GM10248 (cell line): ENCODE data around the gene DNASE1.

Experiments used
- CTCF ChIA-PET: fragments of 300-600 bp; sonication (Branson Sonifier 250); formaldehyde crosslinking; extraction: SDS; loops from one replicate; lab custom pipeline; 2021; ENCODE audit warnings: antibody characterized with exemption; lab: Yijun Ruan, JAX
- POLR2A ChIA-PET: fragments of 350-650 bp; sonication (Branson Sonifier 250); formaldehyde crosslinking; extraction: SDS; loops from one replicate; lab custom pipeline; 2020; ENCODE audit warnings: antibody characterized with exemption; lab: Yijun Ruan, JAX
- DNase-seq: peaks from one replicate; pipeline ENCODE4 v3.0.0; 2012; ENCODE audit errors: extremely low spot score
- TF ChIP-seq, protein P1 (sequence below): IDR thresholded peaks from 2 replicates; pipeline ENCODE4 v1.5.1; 2012; ENCODE audit warnings: mild to moderate bottlenecking, low read depth; ENCODE audit errors: extremely low read depth, missing control alignments, control extremely low read depth

The DNASE1 gene

DNA sequence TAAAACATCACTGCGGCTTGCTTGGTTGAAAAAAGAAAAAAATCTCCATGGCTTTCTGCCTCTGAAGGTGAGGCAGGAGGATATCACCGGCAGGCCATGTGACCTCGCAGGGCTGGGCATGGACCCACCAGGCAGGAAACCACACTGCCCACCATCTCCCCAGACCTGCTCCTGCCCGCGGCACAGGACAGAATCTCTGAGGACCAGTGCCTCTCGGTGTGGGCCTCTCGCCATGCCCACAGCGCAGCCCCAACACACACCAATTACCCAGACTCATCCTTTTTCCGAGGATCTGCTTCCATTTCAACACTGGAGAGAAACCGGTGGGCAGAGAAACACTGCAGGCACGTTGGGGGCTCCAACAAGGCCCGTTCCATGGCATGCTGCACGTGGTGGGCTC is 16.2 kb downstream of the DNASE1 start:
- TF ChIP-seq, protein P1, sequence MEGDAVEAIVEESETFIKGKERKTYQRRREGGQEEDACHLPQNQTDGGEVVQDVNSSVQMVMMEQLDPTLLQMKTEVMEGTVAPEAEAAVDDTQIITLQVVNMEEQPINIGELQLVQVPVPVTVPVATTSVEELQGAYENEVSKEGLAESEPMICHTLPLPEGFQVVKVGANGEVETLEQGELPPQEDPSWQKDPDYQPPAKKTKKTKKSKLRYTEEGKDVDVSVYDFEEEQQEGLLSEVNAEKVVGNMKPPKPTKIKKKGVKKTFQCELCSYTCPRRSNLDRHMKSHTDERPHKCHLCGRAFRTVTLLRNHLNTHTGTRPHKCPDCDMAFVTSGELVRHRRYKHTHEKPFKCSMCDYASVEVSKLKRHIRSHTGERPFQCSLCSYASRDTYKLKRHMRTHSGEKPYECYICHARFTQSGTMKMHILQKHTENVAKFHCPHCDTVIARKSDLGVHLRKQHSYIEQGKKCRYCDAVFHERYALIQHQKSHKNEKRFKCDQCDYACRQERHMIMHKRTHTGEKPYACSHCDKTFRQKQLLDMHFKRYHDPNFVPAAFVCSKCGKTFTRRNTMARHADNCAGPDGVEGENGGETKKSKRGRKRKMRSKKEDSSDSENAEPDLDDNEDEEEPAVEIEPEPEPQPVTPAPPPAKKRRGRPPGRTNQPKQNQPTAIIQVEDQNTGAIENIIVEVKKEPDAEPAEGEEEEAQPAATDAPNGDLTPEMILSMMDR: no peak
- no peak for DNase-seq
- ChIA-PET POLR2A (no interaction called here), CTCF (interaction anchor here (1.0 kb wide), 2 partner anchors 18 to 584 kb away, joined by 3 read pairs; no protein-coding TSS in a partner anchor)

DNA sequence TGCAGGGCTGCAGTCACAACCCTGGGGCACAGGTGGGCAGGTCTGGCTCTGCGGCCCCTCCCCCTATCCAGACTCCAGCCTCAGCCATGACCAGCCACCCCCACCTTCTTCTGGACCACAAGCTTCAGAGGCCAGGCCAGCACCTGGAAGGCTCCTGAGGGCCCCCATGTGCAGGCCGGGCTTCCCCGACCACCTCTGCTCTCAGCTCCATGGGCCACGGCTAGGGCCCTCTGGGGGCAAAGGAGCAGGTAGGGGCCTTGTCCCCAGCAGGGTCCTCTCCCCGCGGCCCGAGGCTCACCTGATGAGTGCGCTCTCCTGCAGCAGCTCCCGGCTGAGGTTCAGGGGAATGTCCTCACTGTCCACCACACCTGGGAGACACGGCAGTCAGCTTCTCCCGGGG is 16.9 kb downstream of the DNASE1 start:
- ChIA-PET POLR2A (interaction anchor here (1.0 kb wide), 1 partner anchor 25 kb away, joined by 3 read pairs; no protein-coding TSS in a partner anchor), CTCF (interaction anchor here (1.0 to 1.2 kb wide), 3 partner anchors 18 to 583 kb away, joined by 3 to 4 read pairs (median 3); partner anchors contain the start of gene DNASE1)
- TF ChIP-seq, protein P1: no peak
- no peak for DNase-seq

DNA sequence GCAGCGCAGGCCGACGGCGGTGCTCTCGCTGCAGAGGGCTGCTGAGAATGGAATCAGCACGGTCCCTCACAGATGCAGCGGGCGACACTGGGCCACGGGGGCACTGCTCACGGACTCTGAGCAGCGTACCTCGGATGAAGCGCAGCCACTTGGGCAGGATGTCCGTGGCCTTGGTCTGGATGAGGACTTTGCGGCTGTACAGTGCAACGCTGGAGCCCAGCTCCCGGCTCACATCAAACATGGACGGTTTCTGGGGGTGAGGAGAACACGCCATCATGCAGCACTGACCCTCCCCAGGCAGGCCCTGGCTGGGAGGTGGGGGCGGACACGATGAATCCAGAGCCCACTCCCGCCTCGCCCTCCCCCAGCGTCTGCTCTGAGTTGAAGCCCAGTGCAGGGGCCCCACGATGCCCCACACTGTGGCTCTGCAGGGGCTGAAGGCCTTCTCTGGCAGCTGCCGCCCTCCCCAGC is 18.1 kb downstream of the DNASE1 start:
- POLR2A ChIA-PET: no interaction called here
- no peak for DNase-seq
- CTCF ChIA-PET: no interaction called here
- TF ChIP-seq, protein P1: no peak

DNA sequence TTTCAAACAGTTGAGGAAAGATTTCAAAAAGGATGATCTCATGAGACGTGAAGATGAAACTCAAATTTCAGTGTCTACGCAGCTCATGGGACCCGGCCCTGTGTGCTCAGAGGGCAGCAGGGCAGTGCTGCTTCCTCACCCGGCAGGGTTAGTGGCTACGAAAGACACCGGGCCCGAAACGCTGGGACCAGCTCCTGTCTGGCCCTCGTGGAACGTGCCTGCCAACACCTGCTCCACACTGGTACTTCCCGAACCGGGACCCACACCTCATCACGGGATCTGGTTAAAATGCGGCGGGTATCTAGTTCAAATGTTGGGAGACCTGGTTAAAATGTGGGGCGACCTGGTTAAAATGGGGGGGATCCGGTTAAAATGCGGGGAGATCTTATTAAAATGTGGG is 18.7 kb downstream of the DNASE1 start:
- POLR2A ChIA-PET: no interaction called here
- TF ChIP-seq, protein P1: no peak
- CTCF ChIA-PET: no interaction called here
- DNase-seq: no peak

DNA sequence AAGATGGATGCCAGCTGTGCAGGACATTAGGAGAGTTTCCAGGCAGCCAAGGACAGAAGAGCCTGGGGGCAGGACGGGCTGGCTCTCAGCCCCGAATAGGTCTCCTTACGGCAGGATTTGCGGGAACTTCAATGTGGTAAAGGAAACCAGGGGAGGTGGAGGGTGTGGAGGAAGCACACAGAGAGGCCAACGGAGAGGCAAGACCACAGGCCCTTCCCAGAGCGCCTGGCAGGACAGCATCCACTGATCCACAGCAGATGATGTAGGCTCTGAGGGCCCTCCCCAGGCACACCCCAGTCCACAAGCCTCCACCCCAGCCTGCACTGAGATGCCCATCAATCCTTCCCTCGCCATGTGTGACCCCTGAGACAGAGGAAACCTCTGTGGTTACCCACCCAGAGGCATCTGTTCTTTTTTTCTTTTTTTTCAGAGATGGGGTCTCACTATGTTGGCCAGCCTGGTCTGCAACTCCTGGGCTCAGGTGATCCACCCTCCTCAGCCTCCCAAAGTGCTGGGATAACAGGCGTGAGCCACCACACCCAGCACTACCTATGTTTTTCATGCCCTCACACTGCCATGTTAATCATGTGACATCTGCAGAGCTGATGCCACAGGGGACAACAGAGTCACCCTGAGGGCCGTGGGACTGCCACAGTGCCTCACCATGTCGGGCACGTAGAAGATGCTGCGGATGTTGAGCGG is 19.3 kb downstream of the DNASE1 start:
- TF ChIP-seq, protein P1: no peak
- CTCF ChIA-PET: interaction anchor here (0.9 kb wide), 1 partner anchor 13 kb away, joined by 3 read pairs; no protein-coding TSS in a partner anchor
- POLR2A ChIA-PET: no interaction called here
- no peak for DNase-seq

DNA sequence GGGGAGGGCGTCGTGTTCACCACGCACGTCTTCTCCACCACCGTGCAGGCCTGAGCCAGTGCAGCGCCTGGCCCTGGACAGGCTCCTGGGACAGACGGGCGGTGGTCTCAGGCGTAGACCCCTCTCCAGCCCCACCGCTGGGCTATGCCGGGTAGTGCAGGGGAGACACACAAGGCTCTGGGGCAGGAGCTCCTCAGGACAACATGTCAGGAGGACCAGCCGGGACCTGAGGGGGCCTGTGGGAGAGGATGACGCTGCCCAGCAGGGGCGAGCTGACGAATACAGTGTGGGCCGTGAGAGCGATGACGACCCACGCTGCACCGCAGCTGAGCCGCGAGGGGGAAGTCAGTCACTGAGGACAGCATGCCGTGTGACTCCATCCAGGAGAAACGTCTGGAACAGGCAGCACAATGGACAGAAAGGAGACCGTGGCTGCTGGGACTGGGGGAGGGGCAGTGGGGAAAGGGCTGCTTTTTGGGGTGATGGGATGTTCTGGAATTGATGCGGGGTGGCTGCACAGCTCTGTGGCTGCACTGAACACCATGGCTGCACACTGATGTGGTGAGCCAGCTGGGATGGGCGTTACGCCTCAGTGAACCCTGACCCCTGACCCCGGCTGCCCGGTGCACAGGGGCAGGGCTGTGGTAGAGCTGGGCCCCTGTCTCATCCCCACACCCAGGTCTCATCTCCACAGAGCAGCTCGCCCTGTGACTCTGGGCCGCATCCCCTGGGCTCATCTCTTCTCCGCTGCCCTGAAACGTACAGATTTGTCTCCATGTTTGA is 20.2 kb downstream of the DNASE1 start:
- TF ChIP-seq, protein P1: no peak
- ChIA-PET POLR2A (no interaction called here), CTCF (interaction anchor here (0.7 to 1.1 kb wide), 4 partner anchors 12 to 17 kb away, joined by 3 read pairs; no protein-coding TSS in a partner anchor)
- DNase-seq: no peak
